GM12875 (cell line): Measurements from ENCODE around the gene ID2.
A peak's percentile ranks its signal among the peaks of the same experiment; 100 is the strongest.

Experiments used
- H3K4me3 ChIP-seq: one replicate; pipeline ENCODE4 v1.5.1; 2011; ENCODE audit warnings: low read depth, low read length, control low read depth
- TF ChIP-seq, protein P1 (sequence below): IDR thresholded peaks from 2 replicates; pipeline ENCODE4 v1.5.1; 2011; ENCODE audit warnings: low read depth, mild to moderate bottlenecking, control low read depth, inconsistent platforms, low read length, moderate library complexity, borderline replicate concordance; ENCODE audit not compliant: insufficient read depth

ID2 gene

GRCh38 chr2:8676191-8676920 is 5.5 kb upstream of the ID2 start:
- TF ChIP-seq, protein P1, sequence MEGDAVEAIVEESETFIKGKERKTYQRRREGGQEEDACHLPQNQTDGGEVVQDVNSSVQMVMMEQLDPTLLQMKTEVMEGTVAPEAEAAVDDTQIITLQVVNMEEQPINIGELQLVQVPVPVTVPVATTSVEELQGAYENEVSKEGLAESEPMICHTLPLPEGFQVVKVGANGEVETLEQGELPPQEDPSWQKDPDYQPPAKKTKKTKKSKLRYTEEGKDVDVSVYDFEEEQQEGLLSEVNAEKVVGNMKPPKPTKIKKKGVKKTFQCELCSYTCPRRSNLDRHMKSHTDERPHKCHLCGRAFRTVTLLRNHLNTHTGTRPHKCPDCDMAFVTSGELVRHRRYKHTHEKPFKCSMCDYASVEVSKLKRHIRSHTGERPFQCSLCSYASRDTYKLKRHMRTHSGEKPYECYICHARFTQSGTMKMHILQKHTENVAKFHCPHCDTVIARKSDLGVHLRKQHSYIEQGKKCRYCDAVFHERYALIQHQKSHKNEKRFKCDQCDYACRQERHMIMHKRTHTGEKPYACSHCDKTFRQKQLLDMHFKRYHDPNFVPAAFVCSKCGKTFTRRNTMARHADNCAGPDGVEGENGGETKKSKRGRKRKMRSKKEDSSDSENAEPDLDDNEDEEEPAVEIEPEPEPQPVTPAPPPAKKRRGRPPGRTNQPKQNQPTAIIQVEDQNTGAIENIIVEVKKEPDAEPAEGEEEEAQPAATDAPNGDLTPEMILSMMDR, result no peak
- no peak overlapping the region for H3K4me3 ChIP-seq

- TF ChIP-seq, protein P1, result no peak
- H3K4me3 ChIP-seq, result no peak overlapping the region
These were observed 4.8 kb upstream of the ID2 start for GRCh38 chr2:8676921-8677645.

GRCh38 chr2:8677646-8678592 is 3.9 kb upstream of the ID2 start:
- TF ChIP-seq, protein P1, result no peak
- H3K4me3 ChIP-seq, result peak overlapping the region; percentile 17

GRCh38 chr2:8678731-8679566 is 2.9 kb upstream of the ID2 start:
- H3K4me3 ChIP-seq, result no peak overlapping the region
- TF ChIP-seq, protein P1, result no peak

DNA sequence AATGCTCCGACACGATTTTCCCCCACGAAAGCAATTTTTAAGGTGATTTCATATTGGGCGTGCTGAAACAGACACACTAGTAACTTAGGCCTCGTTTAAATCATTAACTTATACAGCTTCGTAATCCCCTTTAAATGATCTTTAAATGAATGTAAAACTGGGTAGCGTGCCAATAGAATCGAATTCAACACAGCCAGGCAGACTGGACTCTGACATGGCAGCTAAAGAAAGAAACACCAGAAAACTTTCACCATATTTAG is 2.4 kb upstream of the ID2 start:
- TF ChIP-seq, protein P1, result no peak
- H3K4me3 ChIP-seq, result no peak overlapping the region

- TF ChIP-seq, protein P1, result no peak
These were observed 1.8 kb upstream of the ID2 start for GRCh38 chr2:8679827-8680731.

More at GRCh38 chr2:8679827-8680731, 1.8 kb upstream of the ID2 start:
- no peak overlapping the region for H3K4me3 ChIP-seq
